Thyroid gland (tissue), 4 donors: ENCODE data around the gene PAM. TPM values are rescaled to one million over a fixed set of nuclear protein-coding genes. Genes with fewer than 3 reads are reported as not detected.

Source experiments
- DNase-seq, 2 donors: peaks; one replicate each; pipeline ENCODE4 v3.0.0-alpha.2; 2019
- H3K27ac ChIP-seq, 3 donors: fragments of 200-600 bp; sonication (generic); 1 replicate in 2 of 3; 2 replicates in 1 of 3; pipeline ENCODE4 v1.5.1; 2016 to 2019; ENCODE audit warnings: mild to moderate bottlenecking in 1 of 3, moderate library complexity in 1 of 3
- H3K27me3 ChIP-seq: fragments of 200-600 bp; sonication (generic); one replicate; pipeline ENCODE4 v1.5.1; 2019
- H3K36me3 ChIP-seq, 2 donors: fragments of 200-600 bp; sonication (generic); one replicate each; pipeline ENCODE4 v1.5.1; 2016 to 2019
- H3K4me1 ChIP-seq, 2 donors: fragments of 200-600 bp; sonication (generic); one replicate each; pipeline ENCODE4 v1.5.1; 2017 to 2019
- H3K4me3 ChIP-seq, 3 donors: fragments of 200-600 bp; sonication (generic); replicated peaks in 1 of 3; 1 replicate in 2 of 3; 2 replicates in 1 of 3; pipeline ENCODE4 v1.5.1; 2016; ENCODE audit warnings: mild to moderate bottlenecking in 1 of 3
- H3K9me3 ChIP-seq: fragments of 200-600 bp; sonication (generic); one replicate; pipeline ENCODE4 v1.5.1; 2017
- CTCF ChIP-seq, 6 experiments: fragments of 200-600 bp in 3 of 6; fragments of 450-650 bp in 3 of 6; sonication (generic) in 3 of 6; IDR thresholded peaks; one replicate each; pipeline ENCODE4 v1.5.1; 2016 to 2019; ENCODE audit warnings: antibody characterized with exemption in 6 of 6, mild to moderate bottlenecking in 2 of 6, inconsistent platforms in 1 of 6, moderate library complexity in 1 of 6
- POLR2A ChIP-seq, 2 donors: fragments of 450-650 bp; IDR thresholded peaks; one replicate each; pipeline ENCODE4 v1.6.1; 2017; ENCODE audit warnings: antibody characterized with exemption in 2 of 2, mild to moderate bottlenecking in 2 of 2, moderate library complexity in 1 of 2
- WGBS, 2 donors: methylation state at CpG; one replicate each; pipeline ENCODE4 v1.1.5; 2017; 5-methylcytosine and 5-hydroxymethylcytosine counted together
- intact Hi-C: fragments of 100-400 bp; cut with DNase I; formaldehyde crosslinking; loops from one replicate; pipeline ENCODE4 v1.15.1; 2023
- total RNA-seq, 4 donors: library from RNA; depleted of rRNA; stranded (reverse); fragments of >200 nt; gene quantifications; one replicate each; pipeline ENCODE4 v1.2.3, GENCODE V29; 2016

The PAM gene
- total RNA-seq, 4 donors from 2014 or later = 175 to 250 (median 202) TPM

DNA sequence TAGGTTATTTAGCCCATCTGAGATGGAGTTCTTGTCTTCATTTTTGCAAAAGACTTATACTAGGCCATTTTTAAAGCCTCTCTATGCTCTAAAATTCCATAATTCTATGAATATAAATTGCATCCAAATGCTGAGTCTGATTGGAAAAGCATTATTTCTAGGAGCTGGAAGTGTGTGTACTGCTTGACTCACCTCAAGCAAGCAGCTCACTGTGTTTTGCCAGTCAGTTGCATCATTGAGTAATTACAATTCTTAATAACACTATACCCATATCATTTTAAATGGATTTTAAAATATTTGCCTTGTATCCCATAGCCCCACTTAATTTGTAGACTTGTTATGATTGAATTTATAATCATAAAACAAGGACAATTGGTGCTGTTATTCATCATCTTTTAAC lies 161.0 kb downstream of the PAM start:
- no peak for TF ChIP-seq CTCF (IDR thresholded peaks at IDR 0.05)
- TF ChIP-seq POLR2A (IDR thresholded peaks at IDR 0.05) = no peak
- no peak overlapping the region for H3K27ac ChIP-seq
- no peak for DNase-seq
- H3K4me3 ChIP-seq = no peak overlapping the region
- H3K9me3 ChIP-seq = no peaks in the 10 kb centered on the region
- H3K27me3 ChIP-seq = no peaks in the 10 kb centered on the region
- no peaks in the 10 kb centered on the region for H3K36me3 ChIP-seq
- peaks cover 9 to 14% of the 10 kb centered on the region in 2 donors for H3K4me1 ChIP-seq
- intact Hi-C loops = no loop called here

DNA sequence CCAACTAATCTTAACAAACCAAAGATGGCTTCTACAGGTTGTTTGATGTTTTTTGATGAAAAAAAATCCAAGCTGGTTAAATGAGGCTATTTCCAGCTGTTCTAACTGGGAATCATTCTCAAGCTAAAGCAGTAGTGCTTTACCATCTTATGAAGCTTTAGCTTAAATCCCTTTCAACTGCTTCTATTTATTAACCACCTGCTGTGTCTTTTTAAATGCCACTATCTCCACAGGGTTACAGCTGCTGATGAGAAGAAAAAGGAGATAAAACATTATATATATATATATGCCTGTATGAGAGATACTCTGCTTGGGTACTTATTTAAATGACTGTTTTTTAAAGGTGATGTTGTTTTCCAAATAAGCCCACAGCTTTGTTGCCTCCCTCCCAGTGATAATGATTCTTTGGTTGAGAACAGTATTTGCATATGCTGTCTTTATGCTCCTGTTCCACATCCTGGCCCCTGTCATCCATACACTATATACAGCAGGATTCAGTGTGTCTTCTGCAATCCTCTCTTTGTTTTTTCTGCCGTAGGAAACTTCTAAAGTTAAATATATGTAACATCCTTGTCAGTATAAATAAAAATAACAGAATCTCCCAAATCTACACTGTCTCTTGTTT lies 164.0 kb downstream of the PAM start:
- Histone ChIP-seq H3K27ac (no peak overlapping the region), H3K4me3 (no peak overlapping the region), H3K4me1 (no peaks in the 10 kb centered on the region), H3K9me3 (no peaks in the 10 kb centered on the region), H3K36me3 (no peaks in the 10 kb centered on the region), H3K27me3 (no peaks in the 10 kb centered on the region)
- TF ChIP-seq POLR2A (IDR thresholded peaks at IDR 0.05) = no peak
- TF ChIP-seq CTCF (IDR thresholded peaks at IDR 0.05) = no peak
- no peak for DNase-seq
- 91 to 95% methylated on average over 1 of the region's 1 CpG for WGBS, 2 donors
- intact Hi-C loops = no loop called here

GRCh38 chr5:102920762-102921161 lies 165.7 kb downstream of the PAM start:
- intact Hi-C loops = no loop called here
- H3K36me3 ChIP-seq = no peaks in the 10 kb centered on the region
- 85 to 88% methylated on average over 5 of the region's 5 CpGs for WGBS, 2 donors
- no peak overlapping the region for H3K4me3 ChIP-seq
- DNase-seq = no peak
- H3K4me1 ChIP-seq = no peaks in the 10 kb centered on the region
- no peaks in the 10 kb centered on the region for H3K9me3 ChIP-seq
- TF ChIP-seq POLR2A (IDR thresholded peaks at IDR 0.05) = no peak
- TF ChIP-seq CTCF (IDR thresholded peaks at IDR 0.05) = no peak
- H3K27ac ChIP-seq = no peak overlapping the region
- no peaks in the 10 kb centered on the region for H3K27me3 ChIP-seq

GRCh38 chr5:102921341-102922044 lies 166.4 kb downstream of the PAM start:
- intact Hi-C loops = no loop called here
- Histone ChIP-seq H3K4me1 (no peaks in the 10 kb centered on the region), H3K27me3 (no peaks in the 10 kb centered on the region), H3K36me3 (no peaks in the 10 kb centered on the region), H3K4me3 (no peak overlapping the region), H3K9me3 (no peaks in the 10 kb centered on the region), H3K27ac (no peak overlapping the region)
- WGBS, 2 donors = 87 to 88% methylated on average over 1 of the region's 1 CpG
- TF ChIP-seq CTCF (IDR thresholded peaks at IDR 0.05) (no peak), POLR2A (IDR thresholded peaks at IDR 0.05) (no peak)
- DNase-seq = no peak

DNA sequence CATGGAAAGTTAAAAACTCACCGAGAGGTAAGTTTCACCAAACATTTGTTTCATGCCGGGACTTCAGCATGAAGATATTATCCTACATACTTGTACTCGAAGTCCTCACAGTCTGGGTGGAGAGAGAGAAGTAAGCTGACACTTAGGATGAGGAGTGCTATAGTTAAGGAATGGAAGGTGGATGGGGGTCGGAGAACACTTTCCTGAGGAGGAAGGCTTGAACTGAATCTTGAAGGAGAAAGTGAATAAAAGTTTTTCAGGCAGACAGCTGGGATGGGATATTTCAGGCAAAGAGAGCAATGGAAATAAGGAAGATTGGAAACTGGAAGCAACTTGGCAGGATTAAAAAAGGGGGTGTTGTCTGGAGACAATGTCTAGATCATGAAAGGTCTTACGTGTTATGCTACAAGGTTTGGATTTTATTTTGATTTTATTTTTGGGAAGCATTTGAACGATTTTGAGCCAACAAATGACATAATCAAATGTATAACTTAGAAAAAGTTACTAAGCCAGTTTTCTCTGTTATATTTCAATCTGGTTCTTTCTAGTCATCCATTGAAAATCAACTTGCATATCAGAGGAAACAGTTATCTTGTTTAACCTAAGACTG lies 167.1 kb downstream of the PAM start:
- no peaks in the 10 kb centered on the region for H3K27me3 ChIP-seq
- H3K27ac ChIP-seq = no peak overlapping the region
- H3K36me3 ChIP-seq = peaks cover 0 to 6% of the 10 kb centered on the region in 2 donors
- H3K4me3 ChIP-seq = no peak overlapping the region
- intact Hi-C loops = no loop called here
- DNase-seq = no peak
- TF ChIP-seq CTCF (IDR thresholded peaks at IDR 0.05) = no peak
- H3K4me1 ChIP-seq = no peaks in the 10 kb centered on the region
- WGBS, 2 donors = 80 to 82% methylated on average over 6 of the region's 6 CpGs
- H3K9me3 ChIP-seq = no peaks in the 10 kb centered on the region
